Measurements from ENCODE around the gene NWD2.

The NWD2 gene

DNA sequence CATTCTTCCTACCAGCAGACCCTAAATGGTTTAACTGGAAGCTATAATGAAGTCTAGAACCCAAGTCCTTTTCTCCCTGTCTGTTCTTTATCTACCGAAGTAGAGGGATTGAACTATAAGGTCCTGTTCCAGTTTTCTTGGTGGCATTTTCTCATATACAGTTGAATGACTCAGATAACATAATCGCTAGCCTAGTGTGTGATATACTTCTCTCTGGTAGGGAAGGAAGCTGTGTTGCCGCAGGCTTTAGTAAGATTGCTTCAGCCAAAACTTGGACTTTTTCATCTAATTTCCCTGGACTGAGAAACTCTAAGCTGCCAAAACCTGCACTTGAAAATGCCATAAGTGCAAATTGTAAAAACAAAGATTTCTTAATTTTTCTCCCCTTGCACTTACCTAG lies 123.4 kb downstream of the NWD2 start:
- no peak overlapping the region for H3K4me3 ChIP-seq (ENCODE audit: low read depth, low read length)
- TF ChIP-seq, protein P1, sequence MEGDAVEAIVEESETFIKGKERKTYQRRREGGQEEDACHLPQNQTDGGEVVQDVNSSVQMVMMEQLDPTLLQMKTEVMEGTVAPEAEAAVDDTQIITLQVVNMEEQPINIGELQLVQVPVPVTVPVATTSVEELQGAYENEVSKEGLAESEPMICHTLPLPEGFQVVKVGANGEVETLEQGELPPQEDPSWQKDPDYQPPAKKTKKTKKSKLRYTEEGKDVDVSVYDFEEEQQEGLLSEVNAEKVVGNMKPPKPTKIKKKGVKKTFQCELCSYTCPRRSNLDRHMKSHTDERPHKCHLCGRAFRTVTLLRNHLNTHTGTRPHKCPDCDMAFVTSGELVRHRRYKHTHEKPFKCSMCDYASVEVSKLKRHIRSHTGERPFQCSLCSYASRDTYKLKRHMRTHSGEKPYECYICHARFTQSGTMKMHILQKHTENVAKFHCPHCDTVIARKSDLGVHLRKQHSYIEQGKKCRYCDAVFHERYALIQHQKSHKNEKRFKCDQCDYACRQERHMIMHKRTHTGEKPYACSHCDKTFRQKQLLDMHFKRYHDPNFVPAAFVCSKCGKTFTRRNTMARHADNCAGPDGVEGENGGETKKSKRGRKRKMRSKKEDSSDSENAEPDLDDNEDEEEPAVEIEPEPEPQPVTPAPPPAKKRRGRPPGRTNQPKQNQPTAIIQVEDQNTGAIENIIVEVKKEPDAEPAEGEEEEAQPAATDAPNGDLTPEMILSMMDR (IDR thresholded peaks at IDR 0.05; ENCODE audit: low read depth, low read length, missing control alignments) = no peak
- no peak for DNase-seq (ENCODE audit: low read depth)

GRCh38 chr4:37370052-37370451 lies 125.5 kb downstream of the NWD2 start:
- no peak overlapping the region for H3K4me3 ChIP-seq (ENCODE audit: low read depth, low read length)
- TF ChIP-seq, protein P1 (IDR thresholded peaks at IDR 0.05; ENCODE audit: low read depth, low read length, missing control alignments) = no peak

DNA sequence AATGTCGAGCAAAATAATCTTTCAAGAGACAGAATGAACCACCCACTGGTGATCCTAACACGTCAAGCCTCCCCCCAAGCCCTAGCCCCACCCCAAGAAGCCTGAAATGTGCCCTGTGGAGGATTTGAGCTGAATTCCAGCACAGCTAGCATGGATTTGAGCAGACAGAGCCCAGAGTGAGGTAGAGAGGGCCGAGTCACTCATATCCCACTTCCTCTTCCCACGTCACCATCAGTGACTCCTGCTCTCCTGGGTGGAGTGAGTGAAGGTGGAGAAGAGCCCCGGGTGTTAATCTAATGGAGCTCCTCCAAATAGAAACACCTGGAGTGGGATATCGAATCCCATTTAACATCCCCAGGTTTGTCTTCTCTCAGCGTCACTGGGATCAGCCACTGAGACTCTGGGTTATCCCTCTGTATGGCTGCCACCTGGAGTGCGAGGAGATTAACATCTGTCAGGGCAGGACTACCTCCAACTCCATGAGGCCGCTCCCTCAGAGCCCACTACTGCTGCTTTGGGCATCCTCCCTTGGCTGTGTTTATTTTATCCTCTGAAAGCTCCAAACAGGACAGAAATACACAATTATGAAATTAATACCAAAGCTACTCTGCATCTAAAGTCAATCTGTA lies 136.6 kb downstream of the NWD2 start:
- DNase-seq (ENCODE audit: low read depth) = no peak
- TF ChIP-seq, protein P1 (IDR thresholded peaks at IDR 0.05; ENCODE audit: low read depth, low read length, missing control alignments) = no peak
- H3K4me3 ChIP-seq (ENCODE audit: low read depth, low read length) = no peak overlapping the region

More at GRCh38 chr4:37370052-37370451, 125.5 kb downstream of the NWD2 start:
- no peak for DNase-seq (ENCODE audit: low read depth)

- no peak overlapping the region for H3K4me3 ChIP-seq (ENCODE audit: low read depth, low read length)
- DNase-seq (ENCODE audit: low read depth) = no peak
- TF ChIP-seq, protein P1 (IDR thresholded peaks at IDR 0.05; ENCODE audit: low read depth, low read length, missing control alignments) = peak; percentile 66
Measured at GRCh38 chr4:37383579-37384229, 139.2 kb downstream of the NWD2 start.

GRCh38 chr4:37385424-37385823 lies 140.9 kb downstream of the NWD2 start:
- DNase-seq (ENCODE audit: low read depth) = no peak
- no peak overlapping the region for H3K4me3 ChIP-seq (ENCODE audit: low read depth, low read length)
- TF ChIP-seq, protein P1 (IDR thresholded peaks at IDR 0.05; ENCODE audit: low read depth, low read length, missing control alignments) = no peak

- DNase-seq (ENCODE audit: low read depth) = no peak
Measured at GRCh38 chr4:37388681-37389365, 144.3 kb downstream of the NWD2 start.

More at GRCh38 chr4:37388681-37389365, 144.3 kb downstream of the NWD2 start:
- TF ChIP-seq, protein P1 (IDR thresholded peaks at IDR 0.05; ENCODE audit: low read depth, low read length, missing control alignments) = no peak
- no peak overlapping the region for H3K4me3 ChIP-seq (ENCODE audit: low read depth, low read length)

All from GM12864 (cell line).